Right kidney (tissue), 1 donor: ENCODE data around the gene PYGM.

Source experiments
- DNase-seq: peaks from one replicate; pipeline ENCODE4 v3.0.0-alpha.2; 2016

The PYGM gene

DNA sequence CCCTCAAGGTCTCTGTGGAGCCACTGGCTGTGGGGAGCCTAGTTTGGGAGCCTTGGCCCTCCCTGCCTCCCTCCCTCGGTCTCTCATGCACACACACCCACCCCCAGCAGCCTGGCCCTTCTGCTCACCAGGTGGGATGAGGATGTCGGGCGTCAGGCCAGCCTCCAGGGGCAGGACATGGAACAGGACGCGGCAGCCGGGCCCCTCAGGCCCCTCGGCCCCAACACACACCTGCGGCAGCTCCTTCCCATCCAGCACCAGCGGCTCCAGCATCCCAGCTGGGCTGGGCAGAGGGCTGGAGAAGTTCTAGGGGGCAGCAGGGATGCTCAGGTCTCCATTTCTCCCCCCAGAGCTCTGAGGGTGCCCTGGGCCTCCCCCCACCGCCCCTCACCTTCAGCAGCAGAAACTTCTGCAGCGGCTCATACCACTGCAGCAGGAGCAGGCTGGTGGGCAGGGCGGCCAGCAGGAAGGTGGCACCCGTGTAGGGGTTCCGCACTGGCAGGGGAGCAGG, 32.1 kb upstream of the PYGM start:
- no peak for DNase-seq

GRCh38 chr11:64790205-64791095, 30.7 kb upstream of the PYGM start:
- DNase-seq = no peak

- DNase-seq = no peak
These were observed 29.8 kb upstream of the PYGM start for GRCh38 chr11:64789331-64790204.

DNA sequence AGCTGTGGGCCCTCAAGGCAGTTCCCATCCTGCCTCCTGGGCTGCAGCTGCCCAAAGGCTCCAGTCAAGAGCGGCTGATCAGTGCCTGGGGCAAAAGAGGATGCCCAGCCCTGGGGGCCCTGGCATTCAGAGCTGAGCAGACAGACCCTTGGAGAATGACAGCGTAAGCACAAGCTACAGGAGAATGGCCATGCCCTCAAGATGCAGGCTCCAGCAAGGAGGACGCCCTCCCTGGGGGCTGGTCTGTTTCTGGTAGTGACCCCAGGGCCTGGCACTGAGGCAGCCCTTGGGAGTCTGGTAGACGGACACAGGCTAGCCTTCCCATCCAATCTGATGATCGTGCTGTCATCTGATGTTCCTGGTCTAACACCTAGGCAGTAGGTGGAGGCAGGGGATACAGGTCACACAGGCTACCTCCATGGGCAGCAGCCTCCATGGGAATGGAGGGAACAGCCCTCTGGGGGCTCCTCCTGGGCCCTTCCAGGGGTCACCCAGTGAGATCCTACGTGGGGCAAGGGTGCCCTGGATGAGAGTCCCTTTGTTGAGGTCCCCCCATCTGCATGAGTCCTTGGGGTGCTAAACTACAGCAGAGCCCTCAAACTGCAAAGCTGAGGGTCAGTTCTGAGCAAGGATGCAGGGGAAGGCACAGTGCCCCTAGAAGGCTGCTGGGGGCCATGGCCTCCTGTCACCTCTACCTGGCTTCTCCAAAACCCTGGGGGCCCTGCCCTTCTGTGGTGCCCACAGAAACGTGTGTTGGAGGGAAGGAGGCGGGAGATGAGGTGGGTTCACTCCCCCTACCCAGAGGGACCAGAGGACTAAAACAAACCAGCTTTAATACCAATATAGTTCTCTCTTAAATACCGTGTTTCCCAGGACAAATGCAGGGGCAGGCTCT, 28.8 kb upstream of the PYGM start:
- no peak for DNase-seq

DNA sequence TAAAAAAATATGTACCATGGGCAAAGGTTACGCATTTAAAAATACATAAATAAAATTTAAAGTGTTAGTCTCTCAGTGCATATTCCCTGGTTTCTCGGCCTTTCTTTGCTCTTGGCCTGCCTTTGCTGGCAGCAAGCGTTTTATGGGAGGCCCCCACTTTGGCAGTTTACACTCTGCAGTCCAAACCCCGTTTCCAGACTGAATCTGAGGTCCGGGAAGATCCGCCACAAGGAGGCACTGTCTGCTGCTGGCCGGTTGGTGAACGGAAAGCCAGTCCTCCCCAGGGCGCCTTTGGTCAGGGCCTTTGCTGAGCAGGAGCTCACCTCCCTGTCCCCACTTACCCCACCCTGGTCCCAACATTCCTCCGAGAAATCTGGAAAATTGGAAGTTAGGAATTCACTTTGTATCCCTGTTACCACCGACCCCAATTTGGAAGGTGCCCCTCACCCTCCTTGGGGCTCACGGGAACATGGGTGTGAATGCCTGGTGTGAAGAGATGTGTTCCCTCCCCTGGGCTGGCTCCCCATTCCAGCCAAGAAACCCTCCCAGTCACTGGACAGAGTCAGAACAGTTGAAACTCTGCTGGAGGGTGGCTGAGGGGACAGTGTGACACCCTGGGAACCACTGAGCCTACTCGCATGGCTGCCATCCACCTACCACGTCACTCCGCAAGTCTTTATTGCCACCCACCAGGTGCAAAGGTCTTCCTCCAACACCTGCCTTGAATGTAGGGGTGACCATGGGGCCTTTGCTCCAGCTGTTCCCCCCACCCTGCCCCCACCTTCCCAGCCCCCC, 27.9 kb upstream of the PYGM start:
- DNase-seq = no peak

- no peak for DNase-seq
These were observed 26.5 kb upstream of the PYGM start for GRCh38 chr11:64786308-64786707.

GRCh38 chr11:64784813-64785581, 25.2 kb upstream of the PYGM start:
- DNase-seq = no peak

- peak; percentile 94 for DNase-seq
These were observed 18.9 kb upstream of the PYGM start, which contains the start of gene SF1 for GRCh38 chr11:64778473-64779298. Gene SF1, minus strand, starts transcription at chr11:64778542. Its CDS starts 150 bp downstream, at chr11:64778392.

DNA sequence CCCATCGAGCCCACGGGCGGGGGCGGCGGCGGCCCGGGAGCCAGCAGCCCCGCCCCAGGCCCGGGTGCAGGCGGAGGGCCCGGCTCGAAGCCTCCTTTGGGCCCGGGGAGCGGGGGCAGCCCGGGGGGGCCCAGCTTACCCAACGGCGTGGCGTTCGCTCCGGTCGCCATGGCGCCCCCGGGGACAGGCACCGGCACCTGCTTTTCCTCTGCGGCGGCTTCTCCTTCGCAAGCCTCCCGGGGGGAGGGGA, 18.4 kb upstream of the PYGM start:
- DNase-seq = no peak

GRCh38 chr11:64777449-64778222, 17.9 kb upstream of the PYGM start:
- DNase-seq = peak; percentile 79

GRCh38 chr11:64776875-64777274, 17.1 kb upstream of the PYGM start:
- DNase-seq = no peak

DNA sequence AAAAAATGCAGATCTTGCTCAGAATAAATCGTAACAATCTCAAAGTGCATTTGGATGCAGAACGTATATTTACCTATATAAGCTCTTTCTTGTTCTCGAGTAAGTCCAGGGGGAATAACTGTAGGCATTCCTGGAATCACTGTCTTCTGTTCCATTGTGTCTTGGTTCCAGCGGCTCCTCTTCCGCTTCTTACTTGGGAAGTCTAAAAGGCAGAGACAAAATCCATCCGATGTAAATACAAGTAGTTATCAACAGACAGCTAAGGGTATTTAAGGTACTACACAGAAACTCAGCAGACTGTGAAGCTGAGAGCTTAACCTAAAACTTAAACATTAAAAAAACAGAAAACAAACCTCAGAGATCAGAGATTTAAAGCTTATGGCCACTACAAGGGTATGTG, 16.7 kb upstream of the PYGM start:
- DNase-seq = no peak

GRCh38 chr11:64774144-64774543, 14.4 kb upstream of the PYGM start:
- DNase-seq = no peak

DNA sequence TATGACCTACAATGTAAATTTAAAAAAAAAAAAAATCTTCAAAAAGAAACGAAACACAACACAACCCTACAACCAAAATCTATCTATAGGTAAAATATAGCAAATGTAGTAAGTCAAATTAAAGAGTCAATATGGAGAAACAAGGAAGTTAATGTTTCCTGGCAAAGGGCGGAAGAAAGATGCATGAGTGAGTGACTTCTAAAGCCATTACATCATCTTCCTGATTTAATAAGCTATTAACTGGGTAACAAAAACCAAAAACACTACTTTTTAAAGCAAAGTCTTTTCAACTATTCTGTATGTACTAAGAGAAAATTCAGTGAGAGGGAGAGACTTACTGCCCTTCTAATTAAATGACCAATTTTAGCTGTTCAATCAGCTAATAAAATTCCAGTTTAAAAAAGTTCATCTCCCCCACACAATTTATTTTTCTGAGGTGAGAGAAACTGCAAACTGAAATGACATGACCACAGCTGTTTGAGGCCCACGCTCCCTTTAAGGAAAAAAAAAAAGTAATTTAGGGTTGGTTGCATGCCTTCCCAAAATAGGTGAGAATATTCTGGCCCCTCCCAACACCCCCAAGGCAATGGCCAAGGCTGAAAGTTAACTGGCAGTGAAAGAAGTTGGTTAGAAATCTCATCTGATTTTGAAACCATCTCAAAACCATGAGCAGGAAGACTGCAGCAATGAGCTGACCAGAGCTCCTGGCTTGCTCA, 12.7 kb upstream of the PYGM start:
- DNase-seq = no peak

DNA sequence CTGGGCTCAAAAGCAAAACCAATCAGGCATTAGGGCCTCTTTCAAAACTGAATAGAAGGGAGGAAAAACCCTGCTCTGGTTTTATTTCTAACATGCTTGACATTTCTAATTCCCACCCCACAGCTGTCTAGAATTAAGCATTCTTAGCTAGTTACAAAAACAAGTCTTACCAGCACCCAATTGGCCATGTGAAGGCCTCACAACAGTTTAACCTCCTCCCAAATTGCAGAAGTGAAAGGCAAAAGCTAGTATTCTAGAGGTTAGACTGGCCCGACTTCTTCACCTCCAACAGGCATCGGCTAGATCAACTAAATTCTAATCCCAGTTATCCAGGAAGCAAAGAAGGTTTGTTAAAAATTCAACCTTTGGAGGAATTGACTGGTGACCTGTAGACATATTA, 12.1 kb upstream of the PYGM start:
- DNase-seq = no peak

GRCh38 chr11:64770120-64770519, 10.3 kb upstream of the PYGM start:
- DNase-seq = no peak

- no peak for DNase-seq
These were observed 9.5 kb upstream of the PYGM start for GRCh38 chr11:64769283-64769682.

- DNase-seq = no peak
These were observed 8.5 kb upstream of the PYGM start for GRCh38 chr11:64768300-64768694.
